DMS 273 treated with DMSO at 0.1 percent for 48 hours (cell line): ENCODE measurements around the gene HMGN3.

Experiments
- DNase-seq: peaks from one replicate; lab custom pipeline; 2025; lab: John Stamatoyannopoulos, UW

The HMGN3 gene

GRCh38 chr6:79232696-79233462 is 1.6 kb downstream of the HMGN3 start:
- DNase-seq, result no peak

GRCh38 chr6:79231666-79232065 is 2.8 kb downstream of the HMGN3 start:
- DNase-seq, result no peak

DNA sequence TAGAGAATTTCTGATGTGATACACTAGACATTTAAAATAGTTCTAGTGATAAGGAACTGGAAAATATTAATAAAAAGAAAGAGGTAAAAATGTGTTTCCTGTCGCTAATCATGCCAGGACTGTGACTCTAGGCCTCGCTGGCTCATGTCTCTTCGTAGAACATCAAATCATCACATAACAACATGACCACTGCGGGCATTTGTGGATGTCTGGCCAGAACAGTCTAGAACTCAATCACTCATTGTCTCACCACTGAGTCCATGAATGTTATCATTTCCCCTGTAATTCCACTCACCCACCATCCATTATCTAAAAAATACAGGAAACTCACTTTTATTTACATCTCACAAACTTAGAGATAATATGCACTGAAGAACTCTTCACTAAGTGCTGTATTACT is 3.4 kb downstream of the HMGN3 start:
- no peak for DNase-seq

- no peak for DNase-seq
Measured at GRCh38 chr6:79230149-79230548, 4.3 kb downstream of the HMGN3 start.

- DNase-seq, result no peak
Measured at GRCh38 chr6:79227445-79227844, 7.0 kb downstream of the HMGN3 start.

GRCh38 chr6:79226660-79227059 is 7.8 kb downstream of the HMGN3 start:
- DNase-seq, result no peak

GRCh38 chr6:79225717-79226599 is 8.5 kb downstream of the HMGN3 start:
- DNase-seq, result no peak

DNA sequence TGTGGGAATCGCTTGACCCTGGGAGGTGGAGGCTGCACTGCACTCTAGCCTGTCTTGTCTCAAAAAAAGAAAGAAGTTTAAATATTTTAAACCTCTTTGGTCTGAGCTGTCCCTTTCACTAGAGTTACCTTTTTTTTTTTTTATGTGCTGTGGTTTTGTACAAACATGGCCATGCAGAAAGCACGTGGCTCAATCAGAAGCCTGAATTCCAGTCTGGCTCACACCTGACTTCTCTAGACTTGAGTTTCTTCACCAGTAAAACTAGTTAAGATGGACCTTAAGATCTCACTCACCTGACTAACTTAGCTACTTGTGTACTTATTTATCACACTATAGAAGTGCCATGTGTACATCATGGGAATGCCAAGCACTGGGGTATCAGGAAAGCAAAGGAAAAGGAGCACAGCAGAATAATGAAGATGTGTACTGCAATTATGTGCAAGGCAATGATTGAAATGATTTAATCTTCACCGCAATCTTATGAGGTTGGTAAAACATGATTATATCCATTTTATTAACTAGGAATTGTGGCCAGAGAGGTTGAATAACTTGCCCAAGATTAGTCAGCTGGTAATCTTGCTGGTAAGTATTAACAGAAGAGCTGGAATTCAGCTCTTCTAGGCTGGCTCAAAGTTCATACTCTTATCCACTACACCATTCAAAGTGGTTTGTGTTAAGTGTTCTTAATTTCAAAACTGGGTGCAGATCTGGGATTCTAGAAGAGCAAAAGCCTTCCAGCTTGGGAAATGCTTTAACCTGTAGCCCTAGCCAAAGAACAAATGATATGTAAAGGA is 10.7 kb downstream of the HMGN3 start:
- DNase-seq, result no peak

- no peak for DNase-seq
Measured at GRCh38 chr6:79215213-79215824, 19.2 kb downstream of the HMGN3 start.

GRCh38 chr6:79212859-79213258 is 21.6 kb downstream of the HMGN3 start:
- DNase-seq, result no peak

GRCh38 chr6:79208816-79209215 is 25.7 kb downstream of the HMGN3 start:
- DNase-seq, result no peak

DNA sequence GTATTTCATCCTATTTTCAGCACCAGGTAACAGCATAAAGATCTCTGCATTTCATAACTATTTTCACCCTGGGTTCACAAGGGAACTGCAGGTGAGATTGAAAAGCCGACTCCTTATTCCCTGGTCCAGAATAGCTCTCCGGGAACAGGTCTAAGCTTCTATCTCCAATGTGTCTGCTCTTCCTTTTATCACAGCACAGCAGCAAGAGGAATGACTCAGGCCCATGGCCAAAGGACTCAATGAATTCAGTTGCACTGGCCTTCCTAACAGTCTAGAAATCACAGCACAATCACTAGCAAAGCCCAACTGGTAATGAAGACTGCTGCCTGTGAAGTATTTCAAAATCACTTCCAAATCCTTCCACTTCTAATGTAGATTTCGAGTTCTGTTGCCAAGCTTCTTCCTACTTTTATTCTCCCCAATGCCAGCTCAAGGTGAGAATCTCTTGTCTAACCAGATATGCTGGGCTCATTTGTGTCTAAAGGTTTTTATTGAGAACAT is 30.7 kb downstream of the HMGN3 start:
- DNase-seq, result no peak

- no peak for DNase-seq
Measured at GRCh38 chr6:79202556-79202955, 31.9 kb downstream of the HMGN3 start.

DNA sequence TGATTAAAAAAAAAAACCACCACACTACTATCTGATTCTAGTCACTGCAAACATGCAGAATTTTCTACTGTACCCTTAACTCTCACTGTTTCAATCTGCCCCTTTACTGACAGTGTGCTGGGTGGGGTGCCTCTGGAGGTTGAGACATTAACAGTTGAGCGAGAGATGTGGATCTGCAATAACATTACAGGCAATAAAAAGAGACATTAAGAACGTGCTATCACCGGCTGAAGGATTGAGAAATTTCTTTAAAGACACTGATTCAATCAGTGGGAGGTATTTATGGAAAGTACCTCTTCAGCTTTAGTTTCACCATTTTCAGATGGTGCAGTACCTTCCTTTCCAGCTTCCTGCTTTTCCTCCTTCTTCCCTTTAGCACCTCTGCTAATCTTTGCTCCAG is 32.5 kb downstream of the HMGN3 start:
- DNase-seq, result no peak

GRCh38 chr6:79201143-79201542 is 33.3 kb downstream of the HMGN3 start:
- DNase-seq, result no peak

- DNase-seq, result no peak
Measured at GRCh38 chr6:79196912-79197311, 37.6 kb downstream of the HMGN3 start.

GRCh38 chr6:79193971-79194370 is 40.5 kb downstream of the HMGN3 start:
- DNase-seq, result no peak

- no peak for DNase-seq
Measured at GRCh38 chr6:79189760-79190350, 44.6 kb downstream of the HMGN3 start.

DNA sequence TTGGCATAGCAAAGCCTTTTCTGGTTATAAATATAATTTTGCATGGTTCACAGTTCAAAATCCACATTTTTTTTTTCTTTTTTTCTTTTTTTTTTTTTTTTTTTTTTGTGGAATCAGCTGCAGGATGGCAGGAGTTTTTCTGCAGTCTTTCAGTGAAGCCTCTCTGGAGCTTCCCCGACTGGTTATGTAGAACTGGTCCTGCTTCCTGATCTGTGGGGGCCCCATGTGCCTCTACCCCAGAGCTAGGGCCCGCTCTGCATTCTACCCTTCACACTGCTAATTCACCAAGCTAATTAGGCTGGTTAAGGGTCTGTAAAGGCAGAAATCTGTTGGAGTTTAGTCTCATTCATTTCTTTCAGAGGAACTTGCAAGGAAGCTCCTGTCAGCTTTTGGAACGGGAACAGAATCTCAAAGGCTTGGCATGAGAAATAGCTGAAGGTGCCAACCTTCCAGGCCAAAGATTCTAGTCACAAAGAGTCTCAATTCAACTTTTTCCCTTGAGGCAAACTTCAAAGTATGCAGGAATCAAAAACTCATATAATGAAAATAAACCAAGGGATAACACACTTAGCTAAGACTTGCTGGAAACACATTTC is 45.5 kb downstream of the HMGN3 start:
- no peak for DNase-seq

DNA sequence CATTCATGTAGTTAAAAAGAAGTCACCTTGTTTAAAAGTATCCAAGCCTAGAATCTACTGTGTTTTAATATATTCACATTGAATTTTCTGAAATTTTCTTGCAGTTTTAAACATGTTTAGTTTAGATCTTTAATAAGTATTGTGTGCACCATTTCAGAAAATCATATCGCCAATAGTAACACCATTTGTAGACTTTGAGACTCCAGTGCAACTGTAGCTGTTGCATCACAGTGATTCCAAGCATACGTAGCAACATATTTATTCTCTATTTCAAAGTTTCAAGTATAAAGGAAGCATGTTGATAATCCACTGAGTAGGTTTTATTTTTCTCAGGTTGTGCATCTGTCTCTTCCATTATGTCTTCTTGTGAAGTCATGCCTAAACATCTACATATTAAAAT is 46.4 kb downstream of the HMGN3 start:
- DNase-seq, result no peak

DNA sequence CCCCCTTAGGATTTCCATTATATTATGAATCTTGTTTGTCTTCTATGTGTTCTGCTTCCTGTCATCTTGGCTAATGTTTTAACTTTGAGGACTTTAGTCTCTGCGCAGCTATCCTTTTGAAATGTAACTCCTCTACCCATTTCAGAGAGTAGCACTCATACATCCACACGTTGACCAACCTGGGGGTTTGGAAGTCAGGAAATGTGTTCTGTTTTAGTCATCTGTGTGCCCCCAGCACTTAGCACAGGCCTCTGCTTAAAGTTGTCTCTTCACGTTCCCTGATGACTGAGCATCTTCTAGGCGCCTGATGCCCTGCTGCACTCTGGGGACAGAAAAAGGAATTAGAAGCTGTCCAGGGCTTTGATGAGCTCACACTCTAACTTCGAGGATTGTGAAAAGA is 47.9 kb downstream of the HMGN3 start:
- DNase-seq, result no peak
